GM12865 (cell line): ENCODE results near the gene TUBE1.
A peak's percentile ranks its signal among the peaks of the same experiment; 100 is the strongest.

Experiments
- DNase-seq: peaks from one replicate; pipeline ENCODE4 v3.0.0; 2010; ENCODE audit warnings: low read depth
- H3K4me3 ChIP-seq: 2 replicates; pipeline ENCODE4 v1.5.1; 2011; ENCODE audit warnings: mild to moderate bottlenecking, low read depth, low read length, control low read depth
- TF ChIP-seq, protein P1 (sequence below): IDR thresholded peaks from 2 replicates; pipeline ENCODE4 v1.5.1; 2011; ENCODE audit warnings: low read length, control low read depth, low read depth, inconsistent platforms; ENCODE audit not compliant: insufficient read depth; ENCODE audit errors: missing control alignments

The TUBE1 gene

DNA sequence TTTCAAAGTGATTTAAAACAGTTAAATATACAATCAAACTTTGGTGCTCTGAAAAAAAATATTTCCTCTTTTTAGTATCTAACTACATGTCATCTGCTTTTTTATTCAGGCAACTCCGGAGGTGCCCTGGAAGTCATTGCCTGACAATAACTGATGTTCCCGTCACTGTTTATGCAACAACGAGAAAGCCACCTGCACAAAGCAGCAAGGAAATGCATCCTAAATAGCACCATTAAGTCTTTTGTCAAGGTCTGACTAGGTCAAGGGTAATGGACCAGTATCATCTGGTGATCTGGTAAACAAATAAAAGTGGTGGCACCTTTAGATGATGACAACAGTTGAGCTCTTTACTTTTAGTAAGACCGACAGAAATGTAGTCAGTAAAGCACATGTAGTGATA, 13.3 kb upstream of the TUBE1 start:
- H3K4me3 ChIP-seq = no peak overlapping the region
- TF ChIP-seq, protein P1, sequence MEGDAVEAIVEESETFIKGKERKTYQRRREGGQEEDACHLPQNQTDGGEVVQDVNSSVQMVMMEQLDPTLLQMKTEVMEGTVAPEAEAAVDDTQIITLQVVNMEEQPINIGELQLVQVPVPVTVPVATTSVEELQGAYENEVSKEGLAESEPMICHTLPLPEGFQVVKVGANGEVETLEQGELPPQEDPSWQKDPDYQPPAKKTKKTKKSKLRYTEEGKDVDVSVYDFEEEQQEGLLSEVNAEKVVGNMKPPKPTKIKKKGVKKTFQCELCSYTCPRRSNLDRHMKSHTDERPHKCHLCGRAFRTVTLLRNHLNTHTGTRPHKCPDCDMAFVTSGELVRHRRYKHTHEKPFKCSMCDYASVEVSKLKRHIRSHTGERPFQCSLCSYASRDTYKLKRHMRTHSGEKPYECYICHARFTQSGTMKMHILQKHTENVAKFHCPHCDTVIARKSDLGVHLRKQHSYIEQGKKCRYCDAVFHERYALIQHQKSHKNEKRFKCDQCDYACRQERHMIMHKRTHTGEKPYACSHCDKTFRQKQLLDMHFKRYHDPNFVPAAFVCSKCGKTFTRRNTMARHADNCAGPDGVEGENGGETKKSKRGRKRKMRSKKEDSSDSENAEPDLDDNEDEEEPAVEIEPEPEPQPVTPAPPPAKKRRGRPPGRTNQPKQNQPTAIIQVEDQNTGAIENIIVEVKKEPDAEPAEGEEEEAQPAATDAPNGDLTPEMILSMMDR = no peak
- no peak for DNase-seq

DNA sequence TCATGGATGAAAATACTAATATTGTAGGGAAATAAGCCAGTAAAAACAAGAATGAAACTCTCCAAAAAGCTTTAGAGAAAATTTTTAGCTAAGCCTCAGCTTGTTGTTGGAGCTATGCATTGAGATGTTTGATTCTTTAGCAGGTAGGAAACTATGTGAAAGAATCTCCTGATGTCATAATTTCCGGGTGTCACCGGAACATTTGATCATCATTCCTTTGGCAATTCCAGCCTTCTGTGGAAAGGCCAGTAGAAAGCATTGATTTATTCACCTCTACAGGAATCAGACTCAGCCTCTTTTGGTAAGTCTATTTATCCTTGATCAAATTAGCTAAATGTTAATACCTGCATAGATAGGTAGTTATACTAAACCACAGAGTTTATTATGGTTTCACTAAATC, 9.6 kb upstream of the TUBE1 start:
- no peak overlapping the region for H3K4me3 ChIP-seq
- DNase-seq = no peak
- TF ChIP-seq, protein P1 = no peak

DNA sequence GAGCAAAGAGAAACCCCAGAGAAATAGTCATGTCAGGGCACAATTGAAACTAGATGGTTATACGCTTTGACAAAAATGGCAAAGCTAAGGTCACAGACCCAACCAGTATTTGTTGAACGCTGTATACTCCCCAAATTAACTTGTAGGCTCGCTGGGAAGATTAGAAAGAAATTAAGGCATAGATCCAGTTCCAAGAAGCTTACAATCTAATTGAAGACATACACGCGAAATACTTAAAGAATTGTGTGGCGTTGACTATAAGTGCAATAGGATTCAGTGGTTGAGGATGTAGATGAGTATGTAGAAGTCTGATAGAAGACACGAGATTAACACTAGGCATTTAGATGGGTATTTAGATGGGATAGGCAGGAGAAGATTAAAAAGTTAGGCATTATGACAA, 634 bp upstream of the TUBE1 start:
- no peak for DNase-seq
- peak overlapping the region; percentile 88 for H3K4me3 ChIP-seq
- TF ChIP-seq, protein P1 = no peak

DNA sequence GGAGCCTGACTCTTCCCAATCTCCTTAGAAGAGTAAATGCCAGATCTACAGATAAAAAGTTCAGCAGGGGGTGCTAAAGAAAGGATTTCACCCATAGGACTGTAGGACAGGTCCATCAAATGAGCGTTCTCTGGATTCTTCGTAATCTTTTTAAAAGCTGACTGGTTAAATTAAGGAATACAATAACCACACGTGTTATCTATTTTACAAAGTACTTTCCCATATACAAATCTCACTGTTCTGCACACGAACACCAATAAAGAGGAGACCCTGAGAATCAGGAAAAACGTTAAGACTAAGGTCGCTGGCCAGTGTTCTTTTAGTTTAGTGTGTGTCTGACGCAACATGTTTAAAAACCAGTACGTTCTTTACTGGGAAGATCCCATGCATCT, 542 bp downstream of the TUBE1 start:
- TF ChIP-seq, protein P1 = peak; percentile 7
- peak overlapping the region; percentile 88 for H3K4me3 ChIP-seq
- DNase-seq = peak; percentile 33

DNA sequence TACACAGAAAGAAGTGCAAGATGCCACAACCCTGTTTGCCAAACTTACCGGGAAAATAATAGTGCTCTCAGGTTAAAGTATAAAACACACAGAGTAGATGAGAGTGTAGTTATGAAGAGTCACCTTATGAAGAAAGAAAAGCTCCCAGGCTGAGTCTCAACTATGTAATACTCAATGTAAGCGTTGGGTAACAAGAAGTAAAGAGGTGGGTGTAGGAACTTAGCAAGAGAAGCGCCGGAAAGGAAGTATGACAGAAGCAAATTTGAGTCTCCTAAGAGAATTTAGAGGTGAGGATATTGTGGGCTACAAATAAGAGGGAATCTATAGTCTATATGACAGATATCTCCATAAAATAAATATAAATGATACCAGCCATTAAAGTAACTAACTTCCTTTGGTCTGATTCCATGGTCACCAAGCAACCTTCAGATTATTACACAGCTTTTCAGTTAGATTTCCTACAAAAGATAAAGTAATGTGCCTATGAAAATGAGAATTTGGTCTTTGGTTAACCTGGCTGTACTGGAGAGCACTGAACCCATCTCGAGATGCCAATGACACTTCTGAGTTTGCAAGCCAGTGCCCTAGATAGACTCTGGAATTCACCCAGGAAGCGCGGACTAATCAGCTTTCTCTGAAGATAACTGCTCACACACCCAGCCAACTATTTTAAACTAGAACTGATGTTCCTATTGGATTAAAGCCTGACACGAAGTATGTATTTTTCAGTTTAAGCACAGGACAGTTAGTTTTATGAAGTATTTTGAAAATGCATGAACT, 1.8 kb downstream of the TUBE1 start:
- TF ChIP-seq, protein P1 = no peak
- DNase-seq = no peak
- no peak overlapping the region for H3K4me3 ChIP-seq

DNA sequence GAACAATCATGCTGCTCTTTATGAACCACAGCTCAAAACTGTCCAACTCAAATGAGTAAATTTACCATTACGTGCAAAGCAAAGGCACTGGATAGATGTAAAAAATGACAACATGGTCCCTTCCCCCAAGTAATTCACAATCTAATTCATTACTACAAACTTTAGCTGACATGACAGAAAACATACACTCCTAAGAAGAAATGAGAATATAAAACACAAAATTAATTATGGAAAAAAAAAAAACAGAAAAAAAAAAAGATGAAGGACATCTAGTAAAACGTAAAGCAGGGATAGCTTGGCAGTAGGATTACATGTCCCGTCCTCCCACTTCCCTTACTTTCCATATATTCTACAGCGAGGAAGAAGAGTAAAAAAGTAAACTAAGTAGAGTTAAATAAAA, 5.7 kb downstream of the TUBE1 start:
- H3K4me3 ChIP-seq = no peak overlapping the region
- no peak for DNase-seq
- TF ChIP-seq, protein P1 = no peak

DNA sequence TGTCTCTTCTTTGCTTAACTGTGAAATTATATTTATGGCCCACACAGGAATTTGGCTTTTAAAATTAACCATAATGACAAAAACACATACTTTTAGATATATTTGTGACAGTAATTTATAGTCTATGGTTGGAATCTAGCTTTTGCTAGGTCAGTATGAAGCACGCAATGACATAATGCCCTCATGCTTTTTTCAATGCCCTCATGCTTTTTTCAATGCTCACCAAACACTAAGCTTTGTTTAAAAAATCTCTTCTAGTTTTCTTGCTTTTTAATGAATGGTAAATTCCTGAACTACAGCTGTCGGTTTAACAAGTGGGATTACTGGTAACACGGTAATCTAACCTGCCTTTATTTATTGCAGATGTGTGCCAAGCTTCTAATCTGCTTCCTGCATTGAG, 20.7 kb downstream of the TUBE1 start:
- no peak for DNase-seq
- TF ChIP-seq, protein P1 = no peak
- H3K4me3 ChIP-seq = no peak overlapping the region
